Activated naive CD4-positive, alpha-beta T cell treated with Interleukin-2 at 50 U/mL for 16 hours (primary cell): ENCODE data around the gene FHIT.
"Not testable (repeated sequence)": the region's sequence is repeated elsewhere in the genome, so short reads cannot be mapped to it uniquely, and the experiment has no call there.

Source experiments
- DNase-seq: peaks from one replicate; pipeline ENCODE4 v3.0.0-alpha.2; 2020

FHIT gene

DNA sequence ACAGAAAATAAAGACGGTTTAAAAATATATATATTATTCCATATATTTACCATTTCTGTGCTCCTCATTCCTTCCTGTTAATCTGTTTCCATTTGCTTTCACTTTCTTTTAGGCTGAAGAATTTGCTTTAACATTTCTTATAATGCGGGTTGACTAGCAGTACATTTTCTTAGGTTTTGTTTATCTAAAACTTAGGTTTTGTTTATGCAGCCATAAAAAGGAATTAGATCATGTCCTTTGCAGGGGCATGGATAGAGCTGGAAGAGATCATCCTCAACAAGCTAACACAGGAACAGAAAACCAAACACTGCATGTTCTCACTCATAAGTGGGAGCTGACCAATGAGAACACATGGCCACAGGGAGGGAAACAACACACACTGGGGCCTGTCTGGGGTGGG, 578.1 kb downstream of the FHIT start:
- DNase-seq, result no peak

- DNase-seq, result not testable (repeated sequence)
Observed at GRCh38 chr3:60672337-60672736, 578.9 kb downstream of the FHIT start.

- no peak for DNase-seq
Observed at GRCh38 chr3:60669636-60670035, 581.6 kb downstream of the FHIT start.

GRCh38 chr3:60660026-60660425, 591.2 kb downstream of the FHIT start:
- no peak for DNase-seq

- no peak for DNase-seq
Observed at GRCh38 chr3:60659098-60659497, 592.2 kb downstream of the FHIT start.

DNA sequence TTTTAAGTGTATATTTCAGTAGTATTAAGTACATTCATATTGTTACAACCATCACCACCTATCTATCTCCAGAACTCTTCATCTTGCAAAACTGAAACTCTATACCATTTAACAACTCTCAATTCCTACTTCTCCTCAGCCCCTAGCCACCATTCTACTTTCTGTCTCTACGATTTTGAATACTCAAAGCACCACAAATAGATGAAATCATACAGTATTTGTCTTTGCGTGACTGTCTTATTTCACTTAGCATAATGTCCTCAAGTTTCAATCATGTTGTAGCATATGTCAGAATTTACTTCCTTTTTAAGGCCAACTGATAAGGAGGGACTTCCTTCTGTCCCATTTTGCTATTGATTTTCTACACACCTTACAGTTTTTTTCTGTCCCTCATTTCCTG, 593.3 kb downstream of the FHIT start:
- no peak for DNase-seq

GRCh38 chr3:60652829-60653228, 598.4 kb downstream of the FHIT start:
- no peak for DNase-seq

DNA sequence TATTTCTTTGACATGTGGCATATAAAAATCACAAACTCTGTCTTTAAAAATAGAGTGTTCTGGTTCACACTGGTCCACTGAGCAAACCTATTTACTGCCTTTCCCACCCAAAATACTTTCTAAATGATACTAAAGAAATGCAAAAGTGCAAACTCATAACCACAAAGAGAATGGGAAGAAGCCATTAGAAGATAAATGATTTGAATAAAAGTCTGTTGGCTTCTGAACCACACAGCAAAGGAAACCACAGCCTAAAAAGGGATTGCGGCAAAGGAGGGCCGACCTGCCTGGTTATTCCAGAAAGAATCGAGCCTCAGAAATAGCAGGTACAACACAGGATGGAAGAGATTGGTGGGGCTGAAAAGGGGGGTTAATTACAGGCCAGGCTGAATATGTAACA, 599.5 kb downstream of the FHIT start:
- DNase-seq, result no peak

GRCh38 chr3:60650171-60650570, 601.1 kb downstream of the FHIT start:
- DNase-seq, result no peak

DNA sequence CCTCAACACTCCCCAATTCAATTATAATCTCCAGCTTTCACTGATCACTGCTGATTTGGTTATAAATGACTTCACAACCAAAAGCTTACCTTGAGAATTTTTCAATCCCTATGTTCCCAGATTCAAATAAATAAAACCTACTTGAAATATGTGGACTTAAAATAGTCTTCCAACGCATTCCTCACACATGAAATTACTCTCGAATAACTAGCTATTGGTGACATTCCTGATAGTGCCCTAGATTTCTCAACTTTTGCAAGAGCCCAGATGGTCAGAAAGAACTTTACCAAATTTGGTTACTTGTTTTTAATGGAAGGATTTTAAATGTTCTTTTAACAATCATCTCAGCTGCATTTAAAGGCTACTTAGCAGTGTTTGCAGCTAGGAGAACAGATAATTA, 605.5 kb downstream of the FHIT start:
- DNase-seq, result no peak

DNA sequence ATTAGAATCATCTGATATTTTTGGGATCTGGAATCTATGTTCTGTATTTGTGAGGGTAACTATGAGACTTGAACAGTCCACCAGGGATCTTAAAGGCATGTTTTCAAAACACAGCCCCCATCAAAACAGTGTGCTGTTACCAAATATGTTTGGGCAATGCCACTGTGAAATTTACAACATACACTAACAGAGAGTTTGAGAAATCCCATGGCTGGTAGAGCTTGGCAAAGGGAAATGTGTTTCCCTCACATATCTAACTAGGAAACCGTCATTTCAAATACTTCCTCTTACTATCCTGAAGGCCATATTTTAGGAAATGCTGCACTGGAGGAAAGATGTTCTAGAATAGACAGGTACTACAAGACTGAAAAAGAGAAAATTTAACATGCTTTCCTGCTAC, 607.4 kb downstream of the FHIT start:
- no peak for DNase-seq

GRCh38 chr3:60641354-60641753, 609.9 kb downstream of the FHIT start:
- DNase-seq, result no peak

GRCh38 chr3:60636846-60637245, 614.4 kb downstream of the FHIT start:
- DNase-seq, result no peak

GRCh38 chr3:60633644-60634043, 617.6 kb downstream of the FHIT start:
- DNase-seq, result no peak

DNA sequence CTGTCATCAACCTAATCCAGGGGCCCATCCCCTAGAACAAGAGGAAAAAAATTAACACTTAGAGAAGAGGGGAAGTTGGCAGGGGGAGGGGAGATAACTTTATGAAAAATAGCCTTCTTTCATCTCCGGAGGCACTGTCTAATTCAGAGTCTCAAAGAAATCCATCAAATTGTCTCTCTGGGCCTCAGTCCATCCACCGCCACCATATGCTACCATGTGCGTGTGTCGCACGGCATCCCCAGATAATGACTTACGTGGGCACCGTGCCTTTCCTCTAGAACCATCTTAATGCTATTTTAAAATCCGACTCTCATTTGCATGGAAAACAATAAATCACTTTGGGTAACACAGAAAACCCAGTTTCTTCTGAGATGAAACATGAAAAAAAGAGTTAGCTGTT, 619.7 kb downstream of the FHIT start:
- no peak for DNase-seq

GRCh38 chr3:60630953-60631352, 620.3 kb downstream of the FHIT start:
- no peak for DNase-seq

DNA sequence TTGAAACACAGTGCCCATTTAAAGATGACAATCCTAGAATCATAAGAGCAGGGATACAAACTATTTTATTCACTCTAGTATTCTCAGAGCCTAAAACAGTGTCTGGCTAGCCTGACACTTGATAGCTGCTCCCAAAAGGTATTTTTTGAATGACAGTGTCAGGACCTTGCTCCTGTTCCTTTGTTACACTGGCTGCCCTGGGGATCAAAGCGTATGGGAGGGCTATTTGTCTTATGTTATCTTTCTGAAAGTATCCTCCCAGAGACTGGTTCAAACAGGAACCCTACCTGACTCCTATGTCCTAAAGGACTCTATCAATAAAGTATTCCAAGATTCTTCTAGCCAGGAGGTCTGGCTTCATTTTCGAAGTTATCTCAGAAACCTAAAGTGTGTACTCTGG, 621.4 kb downstream of the FHIT start:
- DNase-seq, result no peak

- no peak for DNase-seq
Observed at GRCh38 chr3:60622349-60622748, 628.9 kb downstream of the FHIT start.

DNA sequence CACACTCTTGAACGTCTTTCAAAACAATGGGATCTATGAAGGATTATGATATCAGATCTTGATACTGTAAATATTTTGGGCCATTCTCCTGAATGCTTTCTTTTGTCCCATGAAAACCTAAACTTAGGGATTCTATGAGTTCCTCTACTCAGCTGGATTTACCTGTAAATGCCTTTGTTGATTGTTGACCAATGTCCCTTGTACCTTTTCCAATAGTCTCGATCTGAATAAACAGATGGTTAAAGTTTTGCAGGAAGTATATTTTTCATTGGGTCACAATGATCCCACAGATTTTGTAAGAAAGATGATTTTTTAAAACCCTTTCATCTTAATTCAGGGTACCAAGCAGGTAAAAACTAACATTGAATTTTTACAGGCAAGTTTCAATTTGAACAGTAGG, 634.1 kb downstream of the FHIT start:
- no peak for DNase-seq

GRCh38 chr3:60613769-60614303, 637.4 kb downstream of the FHIT start:
- no peak for DNase-seq

- DNase-seq, result no peak
Observed at GRCh38 chr3:60610441-60611112, 640.7 kb downstream of the FHIT start.

- DNase-seq, result no peak
Observed at GRCh38 chr3:60609446-60609845, 641.8 kb downstream of the FHIT start.

GRCh38 chr3:60603860-60604259, 647.4 kb downstream of the FHIT start:
- no peak for DNase-seq

DNA sequence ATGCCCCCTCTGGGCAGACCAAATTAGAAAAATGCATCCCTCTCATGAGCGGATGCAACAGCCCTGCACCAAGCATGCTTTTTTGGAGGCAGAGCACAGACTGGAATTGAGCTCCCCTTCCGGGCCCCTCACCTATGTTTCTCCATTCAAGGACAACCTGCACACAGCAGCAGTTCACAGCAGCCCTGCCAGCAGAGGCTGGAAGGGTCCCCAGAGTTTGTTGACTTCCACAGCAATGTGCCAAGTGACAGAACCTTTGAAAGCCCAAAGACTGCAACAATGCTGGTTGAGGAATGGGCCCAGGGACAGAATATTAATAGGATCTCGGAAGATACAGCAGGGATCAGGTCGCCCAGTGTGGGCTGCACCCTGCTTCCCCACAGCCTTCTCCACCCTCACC, 650.4 kb downstream of the FHIT start:
- DNase-seq, result no peak

DNA sequence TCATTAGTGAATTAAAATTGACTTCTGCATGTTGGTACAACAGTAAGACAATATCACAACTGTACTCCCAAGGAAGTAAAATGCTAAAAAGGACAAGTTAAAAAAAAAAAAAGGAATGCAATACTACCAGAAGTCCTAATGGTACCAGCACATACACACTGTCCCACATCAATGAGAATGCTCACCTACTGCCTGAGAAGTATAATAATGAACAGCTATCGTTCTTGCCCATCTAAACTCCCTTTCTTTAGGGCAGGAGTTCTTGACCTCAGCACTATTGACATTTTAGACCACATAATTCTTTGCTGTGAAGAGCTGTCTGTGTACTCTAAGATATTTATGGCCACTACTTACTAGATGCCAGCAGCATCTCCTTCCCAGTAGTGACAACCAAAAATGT, 651.7 kb downstream of the FHIT start:
- DNase-seq, result no peak
